Ishikawa (cell line): Measurements from ENCODE around the gene SLC25A33.

Experiments used
- CEBPB ChIP-seq: IDR thresholded peaks from 2 replicates; pipeline ENCODE4 v1.6.1; 2012
- CREB1 ChIP-seq: IDR thresholded peaks from 2 replicates; pipeline ENCODE4 v1.6.1; 2012; ENCODE audit warnings: low read depth
- EGR1 ChIP-seq: IDR thresholded peaks from 2 replicates; pipeline ENCODE4 v1.6.1; 2012
- EP300 ChIP-seq: IDR thresholded peaks from 2 replicates; pipeline ENCODE4 v1.6.1; 2012; ENCODE audit warnings: borderline replicate concordance
- FOXM1 ChIP-seq: IDR thresholded peaks from 2 replicates; pipeline ENCODE4 v1.6.1; 2012; ENCODE audit warnings: low read depth, borderline replicate concordance
- MAX ChIP-seq: IDR thresholded peaks from 2 replicates; pipeline ENCODE4 v1.6.1; 2012
- NFIC ChIP-seq: IDR thresholded peaks from 2 replicates; pipeline ENCODE4 v1.6.1; 2012
- RAD21 ChIP-seq: IDR thresholded peaks from 2 replicates; pipeline ENCODE4 v1.6.1; 2012; ENCODE audit warnings: low read depth
- REST ChIP-seq: IDR thresholded peaks from 2 replicates; pipeline ENCODE4 v1.6.1; 2012; ENCODE audit warnings: low read depth, mild to moderate bottlenecking
- TAF1 ChIP-seq: IDR thresholded peaks from 2 replicates; pipeline ENCODE4 v1.6.1; 2012; ENCODE audit warnings: low read depth, mild to moderate bottlenecking
- TCF12 ChIP-seq: IDR thresholded peaks from 2 replicates; pipeline ENCODE4 v1.6.1; 2012; ENCODE audit warnings: low read depth
- TEAD4 ChIP-seq: IDR thresholded peaks from 2 replicates; pipeline ENCODE4 v1.6.1; 2012
- USF1 ChIP-seq: IDR thresholded peaks from 2 replicates; pipeline ENCODE4 v1.6.1; 2012
- YY1 ChIP-seq: IDR thresholded peaks from 2 replicates; pipeline ENCODE4 v1.6.1; 2012; ENCODE audit warnings: low read depth
- ZBTB7A ChIP-seq: IDR thresholded peaks from 2 replicates; pipeline ENCODE4 v1.6.1; 2012; ENCODE audit warnings: low read depth

The SLC25A33 gene

GRCh38 chr1:9590201-9590600 lies 50.9 kb downstream of the SLC25A33 start:
- TF ChIP-seq TAF1 (no peak), EGR1 (no peak), TCF12 (no peak), MAX (no peak), ZBTB7A (no peak), RAD21 (no peak), TEAD4 (no peak), USF1 (no peak), NFIC (no peak), CREB1 (no peak), REST (no peak), CEBPB (no peak), EP300 (no peak), FOXM1 (no peak)

GRCh38 chr1:9590945-9591668 lies 51.8 kb downstream of the SLC25A33 start:
- TF ChIP-seq EGR1 (no peak), FOXM1 (no peak), TAF1 (no peak), REST (no peak), CEBPB (no peak), RAD21 (no peak), TCF12 (no peak), NFIC (no peak), EP300 (no peak), YY1 (no peak), USF1 (no peak), MAX (no peak), CREB1 (no peak), TEAD4 (no peak), ZBTB7A (no peak)

- TF ChIP-seq CREB1 (no peak), CEBPB (no peak), MAX (no peak), REST (no peak), USF1 (no peak)
These were observed 52.6 kb downstream of the SLC25A33 start for GRCh38 chr1:9591669-9592509.
